K562 (cell line): ENCODE measurements around the gene FBLIM1. TPM values are rescaled to one million over a fixed set of nuclear protein-coding genes. Genes with fewer than 3 reads are reported as not detected.

Experiments used
- CEBPG ChIP-seq, 3 experiments: fragments of 200-800 bp in 1 of 3; sonication (Bioruptor generic) in 1 of 3; sonication (generic) in 1 of 3; formaldehyde crosslinking in 1 of 3; IDR thresholded peaks in 2 of 3; conservative IDR thresholded peaks in 1 of 3; 2 replicates each; pipeline versions ENCODE4 v1.6.1 to v1.8.0; 2016 to 2022; ENCODE audit warnings: missing compliant biosample characterization in 2 of 3, missing genetic modification characterization in 2 of 3, mild to moderate bottlenecking in 1 of 3, missing genetic modification reagents in 1 of 3
- DMBX1 ChIP-seq: fragments of 250-450 bp; sonication (Bioruptor Pico); IDR thresholded peaks from 2 replicates; pipeline ENCODE4 v1.8.0; 2022; ENCODE audit warnings: inconsistent platforms, mild to moderate bottlenecking, moderate library complexity, borderline replicate concordance
- KLF6 ChIP-seq: fragments of 250-450 bp; sonication (Bioruptor Pico); IDR thresholded peaks from 2 replicates; pipeline ENCODE4 v1.4.0; 2020; ENCODE audit warnings: mild to moderate bottlenecking, moderate library complexity, borderline replicate concordance
- MTA3 ChIP-seq: fragments of 450-650 bp; formaldehyde crosslinking; IDR thresholded peaks from 2 replicates; pipeline ENCODE4 v1.6.1; 2017; ENCODE audit warnings: mild to moderate bottlenecking, borderline replicate concordance
- PHB ChIP-seq: fragments of 250-450 bp; sonication (Bioruptor Pico); IDR thresholded peaks from 2 replicates; pipeline ENCODE4 v1.5.0; 2021
- ZNF318 ChIP-seq, 2 experiments: fragments of 450-650 bp; IDR thresholded peaks; 2 replicates each; pipeline ENCODE4 v1.6.1; 2016; ENCODE audit warnings: mild to moderate bottlenecking in 2 of 2, borderline replicate concordance in 1 of 2, low read depth in 1 of 2, moderate library complexity in 1 of 2
- ZNF431 ChIP-seq: sonication (generic); formaldehyde crosslinking; IDR thresholded peaks from 2 replicates; pipeline ENCODE4 v1.8.0; 2022; ENCODE audit warnings: mild to moderate bottlenecking, missing genetic modification reagents
- polyA plus RNA-seq, 8 experiments: library from polyadenylated mRNA; depleted of rRNA in 4 of 8; stranded (reverse) in 5 of 8; unstranded in 3 of 8; fragments of >200 nt; fragmentation: Nextera tagmentation in 2 of 8; fragmentation: Illumina TruSeq in 1 of 8; extraction: Ambion mirVana in 2 of 8; extraction: Trizol in 1 of 8; gene quantifications; 2 replicates each; pipeline versions ENCODE4 v1.2.1 to v1.2.3, GENCODE V29; 2011 to 2014; ENCODE audit warnings: inconsistent platforms in 1 of 8, missing spikeins in 1 of 8
- total RNA-seq, 7 experiments: library from RNA; depleted of rRNA in 6 of 7; stranded (reverse); fragments of >200 nt in 6 of 7; fragmentation: Illumina TruSeq in 2 of 7; extraction: Trizol in 2 of 7; gene quantifications; 2 replicates each; pipeline versions ENCODE4 v1.2.1 to v1.2.3, GENCODE V29; 2011 to 2021; ENCODE audit warnings: low replicate concordance in 1 of 7
- TF ChIP-seq, protein P1 (sequence below), 2 experiments: fragments of 450-650 bp in 1 of 2; sonication (generic) in 1 of 2; formaldehyde crosslinking in 1 of 2; IDR thresholded peaks; 2 replicates each; pipeline versions ENCODE4 v1.7.1 to v1.9.0; 2016 to 2022; ENCODE audit warnings: inconsistent platforms in 1 of 2, mild to moderate bottlenecking in 1 of 2, missing genetic modification reagents in 1 of 2

Gene FBLIM1
- total and polyA plus RNA-seq, 9 of the 15 experiments (the other 6 are each of a cell fraction or from before 2014, with no cell fraction given): 0.14 to 0.24 TPM; not detected in 7

DNA sequence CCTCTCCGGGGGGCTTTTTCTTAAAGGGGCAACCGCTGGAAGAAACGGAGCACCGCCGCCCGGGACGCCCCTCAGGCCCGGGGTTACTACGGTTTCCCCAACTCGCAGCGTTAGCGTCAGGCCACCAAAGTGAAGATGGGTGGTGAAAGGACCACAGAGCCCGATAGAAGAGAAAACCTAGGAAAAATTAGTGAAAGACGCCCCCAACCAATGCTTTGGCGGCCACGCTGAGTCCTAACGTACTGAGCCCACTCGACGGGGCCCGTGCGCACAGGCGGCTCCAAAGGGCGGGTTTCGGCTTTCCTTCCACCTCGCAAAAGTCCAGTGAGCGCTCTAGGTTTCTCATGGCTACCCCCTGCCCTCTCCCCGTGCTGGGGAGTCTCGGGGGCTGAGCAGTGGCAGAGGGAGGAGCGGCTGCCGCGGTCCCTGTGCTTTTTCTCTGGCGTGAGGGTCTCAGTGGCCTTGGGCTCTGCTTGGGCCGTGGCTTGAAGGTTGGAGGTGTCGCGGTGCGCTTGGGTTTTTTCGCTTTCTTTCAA lies 76.7 kb downstream of the FBLIM1 start (continued):
- TF ChIP-seq, protein P1, sequence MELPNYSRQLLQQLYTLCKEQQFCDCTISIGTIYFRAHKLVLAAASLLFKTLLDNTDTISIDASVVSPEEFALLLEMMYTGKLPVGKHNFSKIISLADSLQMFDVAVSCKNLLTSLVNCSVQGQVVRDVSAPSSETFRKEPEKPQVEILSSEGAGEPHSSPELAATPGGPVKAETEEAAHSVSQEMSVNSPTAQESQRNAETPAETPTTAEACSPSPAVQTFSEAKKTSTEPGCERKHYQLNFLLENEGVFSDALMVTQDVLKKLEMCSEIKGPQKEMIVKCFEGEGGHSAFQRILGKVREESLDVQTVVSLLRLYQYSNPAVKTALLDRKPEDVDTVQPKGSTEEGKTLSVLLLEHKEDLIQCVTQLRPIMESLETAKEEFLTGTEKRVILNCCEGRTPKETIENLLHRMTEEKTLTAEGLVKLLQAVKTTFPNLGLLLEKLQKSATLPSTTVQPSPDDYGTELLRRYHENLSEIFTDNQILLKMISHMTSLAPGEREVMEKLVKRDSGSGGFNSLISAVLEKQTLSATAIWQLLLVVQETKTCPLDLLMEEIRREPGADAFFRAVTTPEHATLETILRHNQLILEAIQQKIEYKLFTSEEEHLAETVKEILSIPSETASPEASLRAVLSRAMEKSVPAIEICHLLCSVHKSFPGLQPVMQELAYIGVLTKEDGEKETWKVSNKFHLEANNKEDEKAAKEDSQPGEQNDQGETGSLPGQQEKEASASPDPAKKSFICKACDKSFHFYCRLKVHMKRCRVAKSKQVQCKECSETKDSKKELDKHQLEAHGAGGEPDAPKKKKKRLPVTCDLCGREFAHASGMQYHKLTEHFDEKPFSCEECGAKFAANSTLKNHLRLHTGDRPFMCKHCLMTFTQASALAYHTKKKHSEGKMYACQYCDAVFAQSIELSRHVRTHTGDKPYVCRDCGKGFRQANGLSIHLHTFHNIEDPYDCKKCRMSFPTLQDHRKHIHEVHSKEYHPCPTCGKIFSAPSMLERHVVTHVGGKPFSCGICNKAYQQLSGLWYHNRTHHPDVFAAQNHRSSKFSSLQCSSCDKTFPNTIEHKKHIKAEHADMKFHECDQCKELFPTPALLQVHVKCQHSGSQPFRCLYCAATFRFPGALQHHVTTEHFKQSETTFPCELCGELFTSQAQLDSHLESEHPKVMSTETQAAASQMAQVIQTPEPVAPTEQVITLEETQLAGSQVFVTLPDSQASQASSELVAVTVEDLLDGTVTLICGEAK (IDR thresholded peaks at IDR 0.05): 0 out of 2 replicates have a peak, but pooled peaks have one; percentile 33
- TF ChIP-seq, protein P1 (CRISPR knock-in tag; IDR thresholded peaks at IDR 0.05): no peak
- TF ChIP-seq DMBX1 (CRISPR knock-in tag) (peak; percentile 43; the same call in 1 of the 2 replicates), MTA3 (no peak), ZNF431 (0 out of 2 replicates have a peak, but pooled peaks have one; percentile 21), KLF6 (CRISPR knock-in tag) (0 out of 2 replicates have a peak, but pooled peaks have one; percentile 6), PHB (CRISPR knock-in tag) (peak; percentile 95; the same call in 1 of the 2 replicates), ZNF318 (IDR thresholded peaks at IDR 0.05; ENCODE audit: borderline replicate concordance in 1 of 2, low read depth in 1 of 2) (no peak), CEBPG (CRISPR knock-in tag; IDR thresholded peaks at IDR 0.05) (0 out of 2 replicates have a peak, but pooled peaks have one; percentile 23), CEBPG (tag; conservative IDR thresholded peaks at IDR 0.05 in 1 of 2, IDR thresholded peaks at IDR 0.05 in 1 of 2) (no peak)
